ENCODE data around the gene ARL5A.

GRCh38 chr2:151837926-151838325 is 9.7 kb upstream of the ARL5A start:
- TF ChIP-seq CTCF (IDR thresholded peaks at IDR 0.05), result no peak
- TF ChIP-seq POLR2AphosphoS5 (IDR thresholded peaks at IDR 0.05), result no peak
